ENCODE measurements around the gene HPN. TPM values are rescaled to one million over a fixed set of nuclear protein-coding genes. Genes with fewer than 3 reads are reported as not detected.

Gene HPN
- total and polyA plus RNA-seq, 10 of the 15 experiments (the other 5 are each of a cell fraction or from before 2014, with no cell fraction given) = 0.21 to 0.35 TPM; not detected in 8

DNA sequence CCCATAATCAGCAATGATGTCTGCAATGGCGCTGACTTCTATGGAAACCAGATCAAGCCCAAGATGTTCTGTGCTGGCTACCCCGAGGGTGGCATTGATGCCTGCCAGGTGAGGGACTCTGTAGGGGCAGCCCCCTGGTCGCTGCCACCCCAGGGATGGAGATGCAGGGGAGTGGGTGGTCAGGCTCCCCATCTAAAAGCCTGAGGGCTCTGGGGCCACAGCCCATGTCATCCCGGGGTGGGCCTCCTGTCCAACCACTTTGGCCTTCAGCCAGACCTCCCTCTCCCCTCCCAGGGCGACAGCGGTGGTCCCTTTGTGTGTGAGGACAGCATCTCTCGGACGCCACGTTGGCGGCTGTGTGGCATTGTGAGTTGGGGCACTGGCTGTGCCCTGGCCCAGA lies 24.1 kb downstream of the HPN start (continued):
- TF ChIP-seq, protein P1, sequence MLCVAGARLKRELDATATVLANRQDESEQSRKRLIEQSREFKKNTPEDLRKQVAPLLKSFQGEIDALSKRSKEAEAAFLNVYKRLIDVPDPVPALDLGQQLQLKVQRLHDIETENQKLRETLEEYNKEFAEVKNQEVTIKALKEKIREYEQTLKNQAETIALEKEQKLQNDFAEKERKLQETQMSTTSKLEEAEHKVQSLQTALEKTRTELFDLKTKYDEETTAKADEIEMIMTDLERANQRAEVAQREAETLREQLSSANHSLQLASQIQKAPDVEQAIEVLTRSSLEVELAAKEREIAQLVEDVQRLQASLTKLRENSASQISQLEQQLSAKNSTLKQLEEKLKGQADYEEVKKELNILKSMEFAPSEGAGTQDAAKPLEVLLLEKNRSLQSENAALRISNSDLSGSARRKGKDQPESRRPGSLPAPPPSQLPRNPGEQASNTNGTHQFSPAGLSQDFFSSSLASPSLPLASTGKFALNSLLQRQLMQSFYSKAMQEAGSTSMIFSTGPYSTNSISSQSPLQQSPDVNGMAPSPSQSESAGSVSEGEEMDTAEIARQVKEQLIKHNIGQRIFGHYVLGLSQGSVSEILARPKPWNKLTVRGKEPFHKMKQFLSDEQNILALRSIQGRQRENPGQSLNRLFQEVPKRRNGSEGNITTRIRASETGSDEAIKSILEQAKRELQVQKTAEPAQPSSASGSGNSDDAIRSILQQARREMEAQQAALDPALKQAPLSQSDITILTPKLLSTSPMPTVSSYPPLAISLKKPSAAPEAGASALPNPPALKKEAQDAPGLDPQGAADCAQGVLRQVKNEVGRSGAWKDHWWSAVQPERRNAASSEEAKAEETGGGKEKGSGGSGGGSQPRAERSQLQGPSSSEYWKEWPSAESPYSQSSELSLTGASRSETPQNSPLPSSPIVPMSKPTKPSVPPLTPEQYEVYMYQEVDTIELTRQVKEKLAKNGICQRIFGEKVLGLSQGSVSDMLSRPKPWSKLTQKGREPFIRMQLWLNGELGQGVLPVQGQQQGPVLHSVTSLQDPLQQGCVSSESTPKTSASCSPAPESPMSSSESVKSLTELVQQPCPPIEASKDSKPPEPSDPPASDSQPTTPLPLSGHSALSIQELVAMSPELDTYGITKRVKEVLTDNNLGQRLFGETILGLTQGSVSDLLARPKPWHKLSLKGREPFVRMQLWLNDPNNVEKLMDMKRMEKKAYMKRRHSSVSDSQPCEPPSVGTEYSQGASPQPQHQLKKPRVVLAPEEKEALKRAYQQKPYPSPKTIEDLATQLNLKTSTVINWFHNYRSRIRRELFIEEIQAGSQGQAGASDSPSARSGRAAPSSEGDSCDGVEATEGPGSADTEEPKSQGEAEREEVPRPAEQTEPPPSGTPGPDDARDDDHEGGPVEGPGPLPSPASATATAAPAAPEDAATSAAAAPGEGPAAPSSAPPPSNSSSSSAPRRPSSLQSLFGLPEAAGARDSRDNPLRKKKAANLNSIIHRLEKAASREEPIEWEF (IDR thresholded peaks at IDR 0.05; ENCODE audit: insufficient replicate concordance, low read depth, low read length) = no peak
- no peak for TF ChIP-seq EGR1 (IDR thresholded peaks at IDR 0.05; ENCODE audit: borderline replicate concordance in 1 of 2, low read depth in 2 of 2, low read length in 2 of 2)

DNA sequence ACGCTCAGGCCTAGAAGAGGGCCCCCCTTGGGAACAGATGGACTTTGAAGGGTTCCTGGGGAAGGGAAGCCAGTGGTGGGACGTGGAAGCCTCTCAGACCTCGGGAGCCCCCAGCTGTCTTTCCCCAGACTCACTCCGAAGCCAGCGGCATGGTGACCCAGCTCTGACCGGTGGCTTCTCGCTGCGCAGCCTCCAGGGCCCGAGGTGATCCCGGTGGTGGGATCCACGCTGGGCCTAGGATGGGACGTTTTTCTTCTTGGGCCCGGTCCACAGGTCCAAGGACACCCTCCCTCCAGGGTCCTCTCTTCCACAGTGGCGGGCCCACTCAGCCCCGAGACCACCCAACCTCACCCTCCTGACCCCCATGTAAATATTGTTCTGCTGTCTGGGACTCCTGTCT lies 24.6 kb downstream of the HPN start:
- WGBS (ENCODE audit: insufficient coverage, insufficient replicate concordance, low lambda C conversion rate, missing lambda C conversion rate) = 80% methylated on average over 13 of the region's 15 CpGs
- Histone ChIP-seq H3K9ac (ENCODE audit: control insufficient read depth, insufficient read depth, low read length) (no peak overlapping the region), H3K4me2 (ENCODE audit: control insufficient read depth, insufficient read depth) (no peak overlapping the region), H3K36me3 (ENCODE audit: control insufficient read depth in 2 of 2, insufficient read depth in 2 of 2, low read length in 1 of 2) (no peaks in the 10 kb centered on the region), H2AFZ (ENCODE audit: control insufficient read depth, low read depth, low read length) (no peak overlapping the region; the same call in 1 of the 2 replicates), H3K4me1 (ENCODE audit: control insufficient read depth, insufficient read depth, low read length) (peaks cover 4% of the 10 kb centered on the region; the same call in 1 of the 2 replicates), H3K27ac (ENCODE audit: control insufficient read depth, insufficient read depth) (no peak overlapping the region), H3K79me2 (ENCODE audit: control insufficient read depth, insufficient read depth, low read length) (no peaks in the 10 kb centered on the region), H3K9me3 (replicated peaks; ENCODE audit: control insufficient read depth, insufficient read depth, low read length) (no peaks in the 10 kb centered on the region; the same call in 2 of the 3 replicates), H4K20me1 (ENCODE audit: control insufficient read depth, insufficient read depth) (no peaks in the 10 kb centered on the region), H3K4me3 (no peak overlapping the region), H3K27me3 (replicated peaks in 1 of 2; ENCODE audit: control insufficient read depth in 2 of 2, insufficient read depth in 2 of 2, low read length in 1 of 2) (no peaks in the 10 kb centered on the region)
- ChIA-PET CTCF (interaction anchor here (0.7 to 3.6 kb wide), 26 partner anchors 11 to 516 kb away, joined by 3 to 71 read pairs (median 4); partner anchors contain the start of gene LGI4), SMC1A (ENCODE audit: uncharacterized antibody, unreplicated experiment) (interaction anchor here (0.9 to 2.7 kb wide), 10 partner anchors 10 to 75 kb away, joined by 3 to 31 read pairs (median 6); partner anchors contain the start of gene LGI4), RAD21 (ENCODE audit: unreplicated experiment) (interaction anchor here (0.8 to 2.6 kb wide), 13 partner anchors 15 to 202 kb away, joined by 3 to 31 read pairs (median 6); partner anchors contain the start of genes LGI4 and USF2), POLR2A (no interaction called here)
- ATAC-seq = no peak
- intact Hi-C loops (cut with micrococcal nuclease; ENCODE audit: unreplicated experiment) (no loop called here), in situ Hi-C loops (cut with MboI) (loop anchor here (5.0 kb wide), 1 partner anchor 71 kb away; the partner anchor contains the start of genes FXYD1 and LGI4)
- DNase-seq (ENCODE audit: low read depth, low spot score) = no peak
- no TSS peak for BruUV-seq (replicated peaks)
- FAIRE-seq = no peak
- no peak for TF ChIP-seq NFXL1 (IDR thresholded peaks at IDR 0.05; ENCODE audit: borderline replicate concordance)
- no peak for TF ChIP-seq ATF7 (IDR thresholded peaks at IDR 0.05; ENCODE audit: low read depth)
- TF ChIP-seq, protein P2, sequence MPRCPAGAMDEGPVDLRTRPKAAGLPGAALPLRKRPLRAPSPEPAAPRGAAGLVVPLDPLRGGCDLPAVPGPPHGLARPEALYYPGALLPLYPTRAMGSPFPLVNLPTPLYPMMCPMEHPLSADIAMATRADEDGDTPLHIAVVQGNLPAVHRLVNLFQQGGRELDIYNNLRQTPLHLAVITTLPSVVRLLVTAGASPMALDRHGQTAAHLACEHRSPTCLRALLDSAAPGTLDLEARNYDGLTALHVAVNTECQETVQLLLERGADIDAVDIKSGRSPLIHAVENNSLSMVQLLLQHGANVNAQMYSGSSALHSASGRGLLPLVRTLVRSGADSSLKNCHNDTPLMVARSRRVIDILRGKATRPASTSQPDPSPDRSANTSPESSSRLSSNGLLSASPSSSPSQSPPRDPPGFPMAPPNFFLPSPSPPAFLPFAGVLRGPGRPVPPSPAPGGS (IDR thresholded peaks at IDR 0.05; ENCODE audit: borderline replicate concordance, insufficient read depth, low read depth, low read length, poor library complexity, severe bottlenecking) = no peak
- TF ChIP-seq ETV6 (conservative IDR thresholded peaks at IDR 0.05 in 1 of 2, IDR thresholded peaks at IDR 0.05 in 1 of 2; ENCODE audit: borderline replicate concordance in 1 of 2, low read depth in 1 of 2) = no peak
- TF ChIP-seq, protein P3, sequence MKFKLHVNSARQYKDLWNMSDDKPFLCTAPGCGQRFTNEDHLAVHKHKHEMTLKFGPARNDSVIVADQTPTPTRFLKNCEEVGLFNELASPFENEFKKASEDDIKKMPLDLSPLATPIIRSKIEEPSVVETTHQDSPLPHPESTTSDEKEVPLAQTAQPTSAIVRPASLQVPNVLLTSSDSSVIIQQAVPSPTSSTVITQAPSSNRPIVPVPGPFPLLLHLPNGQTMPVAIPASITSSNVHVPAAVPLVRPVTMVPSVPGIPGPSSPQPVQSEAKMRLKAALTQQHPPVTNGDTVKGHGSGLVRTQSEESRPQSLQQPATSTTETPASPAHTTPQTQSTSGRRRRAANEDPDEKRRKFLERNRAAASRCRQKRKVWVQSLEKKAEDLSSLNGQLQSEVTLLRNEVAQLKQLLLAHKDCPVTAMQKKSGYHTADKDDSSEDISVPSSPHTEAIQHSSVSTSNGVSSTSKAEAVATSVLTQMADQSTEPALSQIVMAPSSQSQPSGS (IDR thresholded peaks at IDR 0.05; ENCODE audit: low read length) = no peak
- no peak for TF ChIP-seq PAX8 (IDR thresholded peaks at IDR 0.05)
- no peak for TF ChIP-seq SP1 (IDR thresholded peaks at IDR 0.05; ENCODE audit: low read depth, low read length)
- no peak for TF ChIP-seq BMI1 (IDR thresholded peaks at IDR 0.05; ENCODE audit: borderline replicate concordance)
